DMS79 treated with DMSO at 0.1 percent for 48 hours (cell line): ENCODE data around the gene SNPH.

Experiments used
- DNase-seq: peaks from one replicate; lab custom pipeline; 2025; lab: John Stamatoyannopoulos, UW

The SNPH gene

DNA sequence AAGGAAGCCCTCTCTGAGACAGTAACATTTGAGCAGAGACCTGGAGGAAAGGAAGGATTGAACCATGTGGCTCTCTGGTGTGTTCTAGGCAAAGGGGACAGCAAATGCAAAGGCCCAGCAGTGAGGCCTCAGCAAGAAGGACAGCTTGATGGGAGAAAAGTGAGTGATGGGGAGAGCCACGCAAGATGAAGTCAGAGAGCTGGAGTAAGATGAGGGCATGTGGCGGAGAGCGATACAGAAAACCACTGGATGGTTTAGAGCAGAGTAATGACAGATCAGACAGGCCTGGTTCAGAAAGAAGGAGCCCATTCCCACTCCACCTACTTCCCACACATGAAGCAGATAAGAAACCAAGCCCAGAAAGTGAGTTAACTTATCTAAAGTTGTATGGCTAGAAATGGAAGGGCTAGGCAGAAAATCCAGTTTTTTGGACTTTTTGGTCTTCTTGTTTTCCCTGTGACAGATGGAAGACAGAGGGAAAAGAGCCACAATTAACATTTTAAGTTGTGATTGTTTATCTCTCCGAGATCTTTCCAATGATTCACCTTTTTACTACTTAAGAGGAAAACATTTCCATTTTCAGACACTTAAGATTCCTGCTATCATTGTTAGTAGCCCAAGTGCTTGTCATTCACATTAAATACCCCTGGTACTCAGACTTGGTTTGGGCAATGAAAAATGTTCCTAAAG lies 723 bp upstream of the SNPH start:
- DNase-seq: no peak

DNA sequence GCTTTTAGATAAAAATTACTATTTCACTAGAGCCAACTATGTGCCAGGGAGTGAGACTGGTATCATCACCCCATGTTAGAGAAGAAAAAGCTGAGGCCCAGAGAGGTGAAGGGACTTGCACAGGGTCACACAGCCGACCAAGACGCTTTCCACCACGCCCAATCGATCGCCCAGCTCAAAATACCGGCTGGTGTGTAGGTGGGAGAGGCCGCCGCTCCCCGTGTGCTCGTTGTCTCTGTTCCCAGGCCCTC lies 253 bp upstream of the SNPH start:
- DNase-seq: no peak

DNA sequence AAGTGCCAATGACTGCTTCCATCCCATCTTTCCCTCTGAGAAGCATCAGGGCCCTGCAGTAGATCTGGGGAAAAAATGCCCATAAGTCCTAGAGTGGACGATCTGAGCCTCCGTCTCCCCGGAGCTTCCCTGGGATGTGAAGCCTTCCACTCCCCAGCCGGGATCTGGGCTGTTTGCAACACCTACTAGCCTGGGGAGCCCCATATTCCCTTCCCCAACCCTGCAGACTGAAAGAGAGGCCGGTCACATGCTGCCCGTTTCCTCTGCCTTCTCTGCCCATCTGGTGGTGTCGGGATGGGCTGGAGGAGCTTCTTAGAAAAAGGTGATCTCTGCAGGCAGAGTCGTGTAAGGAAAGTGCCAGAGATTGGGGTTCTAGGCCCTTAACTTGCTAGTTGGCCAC lies 1.1 kb downstream of the SNPH start:
- DNase-seq: no peak

DNA sequence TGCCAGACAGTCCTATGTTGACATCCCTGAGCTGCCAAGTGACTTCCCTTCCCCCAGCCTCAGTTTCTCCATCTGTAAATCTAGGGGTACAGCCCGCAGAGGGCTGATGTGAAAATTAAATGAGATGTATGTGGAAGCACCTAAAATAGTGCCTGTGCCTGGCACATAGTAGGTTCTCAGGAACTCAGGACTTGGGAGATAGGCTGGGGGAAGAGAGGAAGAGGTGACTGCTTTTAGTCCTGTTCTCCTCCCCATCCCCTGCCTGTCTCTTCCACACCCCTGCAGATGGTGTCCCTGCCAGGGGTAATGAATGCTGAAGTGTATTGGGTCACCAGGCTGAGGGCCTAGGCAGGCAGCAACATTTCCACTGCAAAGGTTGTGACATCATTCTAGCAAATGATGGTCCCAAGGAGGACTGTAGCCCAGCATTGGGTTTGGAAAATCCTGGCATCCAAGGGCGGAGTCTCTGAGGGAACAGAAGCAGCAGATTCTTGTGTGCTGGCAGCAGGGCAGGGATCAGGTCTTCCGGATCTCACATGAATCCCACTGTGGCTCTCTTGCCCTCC lies 1.8 kb downstream of the SNPH start:
- no peak for DNase-seq

DNA sequence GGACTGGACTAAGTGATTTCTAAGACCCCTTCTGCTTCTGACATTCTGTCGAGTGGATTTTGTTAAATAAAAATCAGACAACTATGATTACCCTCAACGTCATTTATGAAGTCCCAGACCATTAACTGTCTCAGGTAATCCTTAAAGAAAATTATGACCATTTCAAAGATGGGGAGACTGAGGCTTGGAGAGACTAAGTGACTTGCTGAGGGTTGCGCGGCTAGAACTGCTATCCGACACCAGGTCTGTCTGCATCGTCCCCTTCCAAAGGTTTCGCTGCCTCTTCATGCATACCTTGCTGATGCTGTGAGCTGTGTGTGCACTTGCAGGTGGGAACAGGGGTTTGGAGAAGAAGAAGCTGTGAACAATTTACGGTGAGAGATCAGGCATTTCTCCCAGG lies 3.1 kb downstream of the SNPH start:
- no peak for DNase-seq

DNA sequence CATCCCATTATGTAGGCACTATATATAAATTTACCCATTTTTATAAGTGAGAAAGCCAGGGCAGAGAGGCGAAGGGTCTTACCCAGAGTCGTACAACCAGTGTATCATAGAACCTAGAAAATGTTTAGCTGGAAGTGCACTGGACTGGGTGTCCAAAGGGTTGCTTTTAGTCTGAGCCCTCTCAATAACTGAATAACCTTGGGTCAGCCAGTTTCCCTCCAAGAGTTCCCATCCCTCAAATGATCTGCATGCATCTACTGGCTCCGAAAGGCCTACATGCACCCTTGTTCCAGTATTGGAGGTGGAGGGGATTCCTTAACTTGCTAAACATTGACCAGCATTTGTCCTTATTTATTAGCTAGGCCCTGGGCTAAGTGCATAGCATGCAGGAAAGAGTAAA lies 3.8 kb downstream of the SNPH start:
- DNase-seq: no peak

DNA sequence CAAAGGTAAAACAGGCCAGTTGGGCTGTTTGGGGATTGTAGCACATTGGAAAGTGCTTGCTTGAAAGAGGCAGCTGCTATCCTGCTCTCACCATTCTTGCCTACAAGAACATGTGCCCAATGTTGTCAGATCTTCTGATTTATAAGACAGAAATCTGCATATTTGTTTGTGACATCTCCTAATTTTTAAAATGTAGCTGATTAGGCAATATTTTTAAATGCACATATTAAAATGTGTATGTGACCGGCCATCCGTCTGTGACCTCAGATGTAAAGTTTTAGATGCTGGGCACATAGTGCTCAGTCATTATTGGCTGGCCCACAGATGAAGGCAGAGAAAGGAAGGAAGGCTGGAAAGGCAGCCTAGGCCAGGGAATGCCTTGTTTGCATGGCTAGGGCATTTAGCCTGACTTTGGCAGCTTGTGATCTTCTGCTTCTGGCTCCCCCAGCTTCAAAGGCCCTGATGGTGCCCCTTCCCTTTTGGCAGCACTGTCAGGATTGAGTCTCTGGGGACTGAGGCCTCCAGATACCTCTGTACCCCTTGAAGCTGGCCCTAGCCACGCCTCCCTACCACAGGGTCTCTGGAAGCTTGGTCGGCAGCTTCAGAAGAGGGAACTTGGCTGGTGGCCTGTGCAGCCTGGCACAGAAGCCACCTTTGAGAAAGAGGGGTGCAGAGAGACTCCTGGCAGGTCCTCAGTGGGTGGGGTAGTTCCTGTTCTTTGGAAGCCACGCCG lies 6.4 kb downstream of the SNPH start:
- DNase-seq: no peak

DNA sequence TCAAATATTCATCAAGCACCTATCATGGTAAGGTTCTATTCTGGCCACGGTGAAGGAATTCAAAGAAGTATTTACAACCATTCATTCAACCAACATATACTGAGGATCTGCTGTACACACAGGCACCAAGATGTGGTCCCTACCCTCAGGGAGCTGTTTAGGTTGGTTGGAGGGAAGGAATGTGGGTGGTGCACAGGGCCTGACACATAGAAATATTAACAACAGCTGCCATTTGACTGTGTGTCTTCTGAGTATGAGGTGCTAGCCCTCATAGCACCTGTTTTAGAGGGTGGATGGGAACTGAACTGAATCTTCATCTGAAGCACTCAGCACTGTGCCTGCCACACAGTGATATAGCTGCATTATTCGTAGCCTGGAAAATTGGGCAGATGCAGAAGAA lies 7.3 kb downstream of the SNPH start:
- DNase-seq: no peak

DNA sequence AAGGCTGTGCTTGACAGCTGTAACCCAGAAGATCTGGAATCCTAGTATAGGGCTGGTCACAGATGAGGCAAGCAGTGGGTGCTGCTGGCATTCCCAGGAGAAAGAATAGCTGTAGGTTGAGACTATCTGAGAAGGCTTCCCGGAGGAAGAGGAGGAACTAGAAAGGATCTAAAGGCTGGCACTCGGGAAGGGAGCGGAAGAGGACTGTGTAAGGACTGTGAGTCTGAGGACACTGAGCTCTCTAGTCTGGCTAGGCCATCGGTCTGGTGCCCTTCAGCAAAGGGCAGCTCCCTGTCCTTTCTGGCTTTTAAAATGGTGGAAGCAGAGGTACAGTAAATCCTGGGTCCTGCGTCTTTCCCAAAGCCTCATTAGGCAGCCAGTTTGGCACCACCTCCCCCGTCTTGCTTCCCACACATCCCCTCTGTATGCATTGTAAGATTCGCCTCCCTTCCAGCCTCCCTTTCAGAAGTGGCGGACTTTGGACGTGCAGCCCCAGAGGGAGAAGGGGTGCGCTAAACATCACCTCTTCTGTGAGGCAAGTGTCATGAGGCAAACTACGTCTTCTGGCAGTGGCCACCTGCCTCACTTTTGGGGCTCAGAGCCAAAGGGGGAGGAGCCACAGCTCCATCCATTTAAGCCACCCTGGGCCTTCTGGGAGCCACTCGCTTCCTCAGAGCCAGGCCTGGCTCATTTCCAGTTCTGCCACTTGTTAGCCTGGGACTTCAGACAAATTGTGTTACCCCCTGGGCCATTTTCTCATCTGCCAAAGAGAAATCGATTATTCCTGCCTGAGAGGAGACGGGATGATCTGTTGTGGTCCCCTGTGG lies 8.6 kb downstream of the SNPH start:
- peak; percentile 16 for DNase-seq

DNA sequence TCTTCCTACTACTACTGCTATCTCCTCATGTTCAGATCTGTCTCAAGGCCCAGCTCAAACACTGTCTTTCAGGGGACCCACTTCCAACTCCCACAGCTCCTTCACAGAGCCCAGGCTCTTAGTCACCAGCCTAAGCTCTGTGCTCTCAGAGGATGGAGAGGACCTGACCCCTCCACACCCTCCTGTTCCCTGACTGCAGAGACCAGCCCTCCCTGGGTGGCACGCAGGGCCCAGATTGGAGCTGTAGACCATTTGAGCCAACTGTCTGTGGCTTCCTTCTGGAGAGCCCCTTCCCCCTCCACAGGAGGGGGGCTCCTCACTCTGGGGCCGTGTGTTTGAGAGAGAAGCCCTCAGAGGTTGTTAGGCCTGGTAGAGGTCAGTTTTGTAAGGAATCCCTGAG lies 9.8 kb downstream of the SNPH start:
- DNase-seq: no peak

DNA sequence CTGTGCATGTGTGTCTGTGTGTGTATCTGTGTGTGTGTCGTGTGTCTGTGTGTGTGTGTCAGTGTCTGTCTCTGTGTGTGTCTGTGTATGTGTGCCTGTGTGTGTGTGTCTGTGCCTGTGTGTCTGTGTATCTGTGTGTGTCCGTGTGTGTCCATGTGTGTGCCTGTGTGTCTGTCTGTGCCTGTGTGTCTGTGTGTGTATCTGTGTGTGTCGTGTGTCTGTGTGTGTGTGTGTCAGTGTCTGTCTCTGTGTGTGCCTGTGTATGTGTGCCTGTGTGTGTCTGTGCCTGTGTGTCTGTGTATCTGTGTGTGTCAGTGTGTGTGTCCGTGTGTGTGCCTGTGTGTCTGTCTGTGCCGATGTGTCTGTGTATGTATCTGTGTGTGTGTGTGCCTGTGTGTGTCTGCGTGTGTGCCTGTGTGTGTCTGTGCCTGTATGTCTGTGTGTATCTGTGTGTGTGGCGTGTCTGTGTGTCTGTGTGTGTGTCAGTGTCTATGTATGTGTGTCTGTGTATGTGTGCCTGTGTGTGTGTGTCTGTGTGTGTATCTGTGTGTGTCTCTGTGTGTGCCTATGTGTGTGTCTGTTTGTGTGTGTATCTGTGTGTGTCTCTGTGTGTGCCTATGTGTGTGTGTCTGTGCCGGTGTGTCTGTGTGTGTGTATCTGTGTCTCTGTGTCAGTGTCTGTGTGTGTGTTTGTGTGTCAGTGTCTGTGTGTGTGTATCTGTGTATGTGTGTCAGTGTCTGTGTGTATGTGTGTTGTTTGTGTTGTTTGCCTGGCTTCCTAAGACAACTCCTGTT lies 11.6 kb downstream of the SNPH start:
- DNase-seq: no peak

DNA sequence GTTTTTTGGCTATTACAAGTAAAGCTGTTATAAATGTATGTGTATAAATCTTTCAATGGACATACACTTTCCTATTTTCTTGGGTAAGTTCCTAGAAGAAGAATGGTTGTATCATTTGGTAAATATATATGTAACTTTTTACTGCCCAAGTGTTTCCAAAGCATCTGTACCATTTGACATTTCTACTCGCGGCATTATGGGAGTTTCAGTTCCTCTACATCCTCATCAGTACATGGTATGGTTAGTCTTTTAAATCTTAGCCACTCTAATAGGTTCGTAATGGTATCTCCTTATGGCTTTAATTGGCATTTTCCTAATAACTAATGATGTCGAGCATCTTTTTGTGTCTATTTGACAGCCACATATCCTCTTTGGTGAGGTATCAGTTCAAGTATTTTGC lies 12.9 kb downstream of the SNPH start:
- DNase-seq: no peak

DNA sequence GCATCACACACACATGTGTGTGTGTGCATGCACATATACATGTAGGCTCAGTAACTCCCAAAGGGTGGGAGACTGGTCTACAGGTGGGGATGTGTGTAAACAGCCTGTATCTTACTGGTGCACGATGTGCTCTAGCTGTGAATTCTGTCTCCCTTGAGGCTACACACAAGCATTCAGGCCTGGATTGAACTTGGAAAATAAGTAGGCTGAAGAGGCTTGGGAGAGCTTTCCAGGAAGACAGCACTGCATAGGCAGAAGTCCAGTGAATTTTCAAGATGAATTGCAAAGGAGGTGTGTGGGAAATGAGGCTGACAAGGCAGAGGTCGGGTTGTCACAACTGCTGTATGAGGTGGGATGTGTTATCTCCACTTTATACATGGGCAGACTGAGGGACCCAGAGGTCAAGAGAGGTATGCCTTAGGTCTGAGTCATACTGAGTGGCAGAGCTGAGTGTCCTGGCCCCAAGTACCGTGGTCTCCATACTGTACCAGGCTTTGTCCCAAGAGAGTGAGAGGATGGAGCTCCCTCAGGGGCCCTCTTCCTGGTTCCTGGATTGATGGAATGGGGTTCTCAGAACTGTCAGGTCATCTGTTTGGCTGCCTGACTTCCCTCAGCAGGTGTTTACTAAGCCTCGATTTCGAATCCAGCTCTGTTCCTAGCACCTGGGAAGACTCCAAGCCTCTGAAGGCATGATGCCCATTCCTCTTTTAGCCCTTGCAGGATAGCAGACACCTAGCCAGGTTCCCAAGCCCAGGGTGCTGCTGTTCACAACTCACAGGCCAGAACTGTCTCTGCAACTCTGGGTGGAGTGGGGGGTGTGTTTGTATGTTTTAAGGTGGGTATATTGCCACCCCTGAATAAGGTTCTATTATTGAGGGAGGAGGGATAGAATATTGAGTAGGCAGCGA lies 14.4 kb downstream of the SNPH start:
- DNase-seq: no peak

DNA sequence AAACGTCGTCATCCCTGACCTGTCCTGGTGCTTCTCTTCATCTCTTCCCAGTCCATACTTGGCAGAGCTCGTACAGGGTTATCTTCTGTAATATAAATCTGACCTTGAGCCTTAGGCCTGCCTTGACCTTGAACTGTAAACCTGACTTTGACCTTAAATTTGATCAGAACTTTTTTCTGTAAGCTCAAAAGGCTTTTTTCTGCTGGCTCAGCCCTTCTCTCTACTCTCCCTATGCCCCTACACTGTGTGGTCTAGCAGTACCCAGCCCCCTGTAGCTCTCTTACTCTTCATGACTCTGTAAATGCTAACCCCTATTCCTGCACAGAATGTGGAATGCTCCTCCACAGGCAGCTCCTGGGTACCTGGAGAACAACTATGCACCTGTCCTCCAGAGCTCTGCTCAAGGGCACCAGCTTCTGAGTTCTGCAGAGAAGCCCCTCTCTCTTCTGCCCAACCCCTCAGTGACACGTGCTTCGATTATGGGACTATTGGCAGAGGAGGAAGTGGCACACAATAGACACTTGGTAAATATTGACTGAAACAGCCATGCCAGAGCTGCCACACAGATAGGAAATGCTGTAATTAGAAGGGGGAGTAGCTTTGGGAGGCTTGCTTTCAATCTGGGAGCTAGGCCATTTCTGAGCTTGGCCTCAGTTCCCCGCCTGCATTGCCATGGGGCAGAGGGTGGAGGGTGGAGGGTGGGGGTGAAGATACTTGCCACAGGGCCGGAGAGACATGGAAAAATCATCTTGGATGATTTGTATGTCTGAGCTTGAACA lies 15.4 kb downstream of the SNPH start:
- DNase-seq: no peak

DNA sequence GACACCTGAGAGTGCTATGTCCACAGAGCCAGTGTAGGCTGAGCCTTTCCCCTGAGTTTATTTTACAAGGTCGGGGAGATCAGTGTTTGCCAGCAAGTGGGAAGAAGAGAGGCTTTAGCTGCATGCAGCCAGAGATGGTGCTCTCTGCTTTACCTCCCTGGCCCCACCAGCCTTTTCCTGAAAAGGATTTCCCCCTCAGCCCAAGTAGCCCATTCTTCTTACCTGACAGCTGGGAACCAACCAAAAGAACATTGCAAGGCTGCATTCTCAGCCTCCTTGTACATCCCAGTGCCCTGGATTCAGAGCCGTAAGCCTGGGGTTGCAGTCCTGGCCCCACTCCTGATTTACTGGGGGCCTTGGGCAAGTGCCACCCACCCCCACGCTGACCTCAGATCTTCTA lies 16.9 kb downstream of the SNPH start:
- DNase-seq: no peak

DNA sequence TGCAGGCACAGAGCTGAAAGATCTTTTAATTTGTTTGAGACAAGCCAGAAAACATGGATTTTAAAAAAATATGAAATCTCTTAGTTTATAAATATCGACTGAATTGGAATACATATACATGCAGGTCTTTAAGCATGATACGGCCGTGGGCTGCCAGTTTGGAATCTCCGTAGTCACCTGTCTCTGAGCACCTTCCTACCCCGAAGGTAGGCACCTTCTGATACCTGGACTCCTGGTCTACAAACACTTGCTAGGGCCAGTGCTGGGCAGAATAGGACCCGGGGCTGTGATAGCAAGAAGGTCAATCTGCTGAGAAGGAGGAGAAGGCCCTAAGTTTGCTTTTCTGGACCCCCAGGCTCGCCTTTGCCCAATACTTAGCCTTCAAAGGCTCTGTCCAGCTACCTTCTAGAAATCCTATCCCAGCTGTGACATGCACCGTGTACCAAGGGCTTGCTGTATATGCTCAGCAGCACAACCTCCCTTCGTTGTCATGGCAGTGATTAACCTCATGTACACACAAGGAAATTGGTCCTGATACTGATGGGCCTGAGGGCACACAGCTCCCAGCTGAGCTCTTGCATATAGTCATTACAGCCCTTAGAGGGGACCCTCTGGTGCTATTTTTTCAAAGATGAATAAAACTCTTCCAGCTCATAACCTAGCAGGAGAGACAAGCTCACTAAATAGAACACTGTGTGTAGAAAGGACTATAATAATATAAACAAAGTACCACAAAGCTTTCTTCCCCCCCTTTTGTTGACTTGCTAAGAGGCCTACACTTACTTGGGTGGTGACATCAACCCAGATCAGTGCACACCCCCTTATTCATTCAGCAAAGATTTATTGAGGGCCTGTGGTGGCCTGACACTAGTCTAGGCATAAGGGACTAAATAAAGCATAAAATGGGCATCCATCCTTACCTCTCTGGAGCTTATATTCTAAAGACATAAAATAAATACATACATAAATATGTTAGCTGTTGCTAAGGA lies 17.7 kb downstream of the SNPH start:
- no peak for DNase-seq

DNA sequence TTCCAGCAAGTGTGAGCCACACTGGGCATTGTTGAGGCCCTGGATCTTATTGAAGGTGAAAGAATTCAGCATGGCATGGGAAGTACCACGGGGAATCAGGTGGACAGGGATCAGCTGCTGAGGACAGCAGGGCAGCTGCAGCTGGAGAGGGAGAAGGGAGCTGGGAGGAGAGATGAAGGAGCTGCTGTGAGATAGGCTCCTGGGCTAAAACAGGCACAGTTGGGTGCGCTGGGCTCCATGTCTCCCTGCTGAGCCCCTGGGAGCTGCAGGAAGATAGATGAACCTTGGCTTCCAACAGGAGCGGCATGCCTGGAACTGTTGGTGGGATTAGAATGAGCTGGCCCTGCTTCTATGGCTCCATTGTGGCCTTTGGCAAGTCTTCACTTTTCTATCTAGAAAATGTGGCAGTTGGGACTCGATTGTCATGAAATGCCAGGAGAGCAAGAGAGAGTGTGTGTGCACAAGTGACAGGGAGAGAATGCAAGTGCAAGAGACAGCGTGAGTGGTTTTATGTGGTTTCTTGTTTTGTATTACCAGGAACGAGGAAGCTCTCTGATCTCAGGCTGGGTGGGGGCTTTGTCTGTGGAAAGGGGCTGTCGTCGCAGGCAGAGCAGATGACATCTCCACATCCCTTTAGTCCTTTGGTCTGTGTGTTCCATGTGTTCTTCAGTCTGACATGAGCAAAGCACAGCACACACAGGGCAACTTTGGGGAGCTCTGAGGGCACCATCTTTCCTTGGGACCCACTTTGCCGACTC lies 20.4 kb downstream of the SNPH start:
- DNase-seq: no peak

DNA sequence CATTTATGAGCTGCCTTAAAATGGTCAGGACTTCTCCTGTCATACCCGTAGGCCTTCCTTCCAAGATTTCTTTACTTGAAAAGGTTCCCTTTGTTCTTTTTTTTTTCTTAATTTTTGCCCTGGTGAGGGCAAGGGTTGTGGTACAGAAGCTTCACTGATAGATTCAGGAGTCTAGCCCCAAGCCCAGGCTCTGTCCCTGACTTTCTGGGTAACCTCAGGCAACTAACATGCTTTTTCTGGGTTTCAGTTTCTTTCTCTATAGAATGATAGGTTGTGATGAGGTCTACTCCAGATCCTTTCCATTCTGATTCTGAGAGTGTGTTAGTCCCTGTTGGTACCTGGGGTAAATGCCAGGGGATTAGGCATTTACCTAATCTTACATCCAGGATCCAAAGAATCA lies 21.2 kb downstream of the SNPH start:
- no peak for DNase-seq
